HL-60/S4 (cell line): ENCODE data around the gene MED31.
"Not testable (repeated sequence)": the region's sequence is repeated elsewhere in the genome, so short reads cannot be mapped to it uniquely, and the experiment has no call there.

Source experiments
- in situ Hi-C: fragments of 300-500 bp; cut with MboI; formaldehyde crosslinking; loops from 2 replicates; pipeline ENCODE4 v1.14.3; 2022; ENCODE audit warnings: low sequenced_read_pairs

Gene MED31

DNA sequence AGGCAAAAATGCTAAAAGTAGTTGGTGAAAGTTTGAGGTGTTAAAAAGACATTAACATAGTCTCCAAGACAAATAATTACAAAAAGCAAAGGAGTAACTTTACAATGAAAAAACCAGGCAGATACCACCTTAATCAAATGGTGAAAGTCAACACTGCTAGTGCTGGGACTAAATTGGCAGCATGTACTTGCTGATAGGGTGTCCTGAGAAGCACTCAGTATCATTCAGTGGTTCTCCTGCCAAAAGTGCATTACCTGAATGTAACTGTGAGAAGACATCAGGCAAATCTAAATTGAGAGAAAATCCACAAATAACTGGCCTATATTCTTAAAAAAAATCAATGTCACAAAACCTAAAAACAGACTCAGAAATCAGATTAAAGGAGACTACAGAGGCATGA is 18.9 kb downstream of the MED31 start:
- in situ Hi-C loops = no loop called here

DNA sequence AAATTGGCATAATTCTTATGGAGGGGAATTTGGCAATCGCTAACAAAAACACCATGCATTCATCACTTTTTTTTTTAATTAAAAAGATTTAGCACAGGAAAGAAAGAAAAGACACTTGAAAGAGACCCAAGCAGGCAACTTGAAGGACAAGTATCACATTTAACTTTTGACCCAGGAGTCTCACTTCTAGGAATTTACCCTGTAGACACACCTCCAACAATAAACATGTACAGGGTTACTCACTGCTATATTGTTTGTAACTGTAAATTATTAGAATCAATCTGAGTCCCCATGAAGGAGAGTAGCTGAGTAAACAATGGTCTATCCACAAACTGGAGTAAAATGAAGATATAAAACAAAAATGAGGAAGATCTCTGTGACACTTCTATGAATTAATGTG is 21.0 kb downstream of the MED31 start:
- in situ Hi-C loops = no loop called here

DNA sequence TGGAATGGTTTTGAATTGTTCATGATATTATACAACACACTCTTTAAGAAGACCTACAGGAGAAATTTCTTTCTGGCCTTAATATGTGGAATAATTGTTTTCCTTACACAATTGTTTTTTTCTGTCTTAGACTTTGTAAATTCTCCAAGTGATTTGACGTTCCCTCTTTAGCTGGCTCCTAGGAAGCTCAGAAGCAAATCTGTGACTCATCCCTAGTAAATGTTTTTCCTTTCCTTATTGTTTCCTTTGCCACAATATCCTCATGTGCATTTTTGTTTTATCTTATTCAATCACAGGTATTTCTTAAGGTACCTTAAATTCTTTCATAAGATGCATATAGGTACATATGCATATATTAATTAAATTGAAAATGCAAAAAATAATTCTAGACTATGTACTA is 24.4 kb downstream of the MED31 start:
- in situ Hi-C loops = no loop called here

DNA sequence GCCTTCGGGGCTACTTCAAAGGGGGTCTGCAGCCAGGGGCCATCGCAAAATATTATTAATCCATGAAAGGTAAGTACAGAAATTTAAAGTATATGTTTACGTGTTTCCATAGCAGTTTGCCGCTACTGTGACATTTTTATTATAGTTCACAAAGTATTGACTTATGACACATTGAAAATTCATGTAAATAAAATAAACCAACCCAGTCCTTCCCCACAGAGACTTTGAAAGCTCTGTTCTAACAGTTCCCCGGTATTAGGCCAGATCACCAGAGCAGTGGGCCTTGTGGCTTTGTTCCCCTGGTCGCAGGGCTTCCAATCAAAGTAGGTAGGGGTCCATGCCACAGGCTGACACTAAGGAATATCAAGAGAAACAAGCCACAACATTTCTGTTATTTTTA is 24.8 kb downstream of the MED31 start:
- in situ Hi-C loops = no loop called here

DNA sequence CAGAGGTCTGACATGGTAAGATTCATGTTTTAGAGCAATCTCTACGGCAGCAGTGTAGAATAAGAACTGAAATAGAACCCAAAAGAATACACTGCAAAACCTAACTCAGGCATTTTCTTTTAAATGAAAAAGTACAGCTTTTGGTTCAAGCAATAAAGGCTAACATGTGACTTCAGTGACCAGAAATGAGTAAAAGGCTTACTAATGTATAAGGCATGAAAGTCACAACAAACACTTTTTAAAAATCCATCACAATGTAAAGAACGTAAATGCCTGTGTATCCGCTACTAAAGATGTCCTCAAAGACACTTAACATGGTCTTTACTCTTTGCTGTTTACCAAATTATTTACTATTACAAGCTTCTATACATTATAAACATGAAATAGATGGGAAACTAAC is 27.5 kb downstream of the MED31 start:
- in situ Hi-C loops = no loop called here

DNA sequence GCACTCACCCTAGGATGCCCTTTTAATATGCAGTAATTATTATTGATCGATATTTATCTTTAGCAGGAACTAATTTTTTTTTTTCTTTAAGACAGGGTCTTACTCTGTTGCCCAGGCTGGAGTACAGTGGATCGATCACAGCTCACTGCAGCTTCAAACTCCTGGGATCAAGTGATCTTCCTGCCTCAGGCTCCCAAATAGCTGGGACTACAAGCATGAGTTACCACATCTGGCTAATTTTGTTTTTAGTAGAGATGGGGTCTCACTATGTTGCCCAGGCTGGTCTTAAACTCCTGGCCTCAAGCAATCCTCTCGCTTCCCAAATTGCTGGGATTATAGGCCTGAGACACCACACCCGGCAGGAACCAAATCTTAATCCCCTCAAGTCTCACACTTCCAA is 40.2 kb downstream of the MED31 start:
- in situ Hi-C loops = no loop called here

DNA sequence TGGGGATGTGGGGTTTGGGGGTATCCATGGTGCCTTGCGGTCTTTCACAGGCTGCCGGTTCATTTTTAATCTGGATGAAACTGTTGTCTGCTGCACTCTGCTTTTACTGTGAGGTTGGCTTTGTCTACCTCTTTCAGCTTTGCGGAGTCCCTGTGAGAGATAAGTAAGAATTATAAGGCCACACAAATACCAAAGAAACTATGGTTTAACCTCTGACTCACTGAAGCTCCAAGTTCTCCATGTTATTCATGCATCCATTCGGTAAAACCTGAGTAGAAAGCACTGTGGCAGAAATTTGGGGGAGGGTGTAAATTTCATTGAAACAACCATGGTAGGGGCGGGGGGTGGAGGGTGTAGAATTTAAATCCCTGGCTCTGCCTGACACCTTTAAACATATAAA is 41.4 kb downstream of the MED31 start:
- in situ Hi-C loops = no loop called here

DNA sequence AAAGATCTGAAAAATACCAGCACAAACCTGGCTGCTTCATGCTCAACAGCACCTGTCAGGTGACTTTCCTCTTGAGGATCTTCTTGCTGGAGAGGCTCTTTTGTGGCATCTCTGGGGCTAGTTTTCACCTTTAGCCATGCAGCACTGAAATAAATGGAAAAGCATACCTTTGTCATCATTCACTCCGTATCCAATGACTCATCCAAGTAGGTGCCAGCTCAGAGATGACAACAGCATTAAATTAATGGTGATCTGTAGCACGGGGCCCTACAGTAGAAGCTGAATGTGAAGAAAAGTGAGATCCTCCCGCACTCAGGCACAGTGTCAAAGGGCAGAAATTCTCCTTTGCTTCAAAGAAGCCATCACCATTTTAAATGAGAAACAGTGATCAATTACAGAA is 43.1 kb downstream of the MED31 start:
- in situ Hi-C loops = no loop called here

DNA sequence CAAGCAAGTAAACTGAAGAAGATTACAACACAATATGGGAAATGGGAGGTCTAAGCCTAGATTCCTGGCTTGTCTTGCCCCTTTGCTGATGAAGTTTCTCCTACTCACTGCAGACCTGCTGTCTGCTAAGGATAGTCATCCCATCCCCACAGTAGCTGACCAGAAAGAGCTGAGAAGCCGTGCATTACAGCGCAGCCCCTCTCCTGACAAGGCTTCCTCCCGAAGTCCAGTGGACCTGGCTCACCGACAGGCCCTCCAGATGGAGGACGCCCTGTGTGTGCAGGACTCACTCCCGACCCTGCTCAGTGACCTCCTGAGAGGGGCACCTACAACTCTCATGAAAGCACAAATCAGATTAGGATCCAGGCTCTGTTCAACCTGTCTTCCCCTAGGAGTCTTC is 46.3 kb downstream of the MED31 start:
- in situ Hi-C loops = no loop called here

DNA sequence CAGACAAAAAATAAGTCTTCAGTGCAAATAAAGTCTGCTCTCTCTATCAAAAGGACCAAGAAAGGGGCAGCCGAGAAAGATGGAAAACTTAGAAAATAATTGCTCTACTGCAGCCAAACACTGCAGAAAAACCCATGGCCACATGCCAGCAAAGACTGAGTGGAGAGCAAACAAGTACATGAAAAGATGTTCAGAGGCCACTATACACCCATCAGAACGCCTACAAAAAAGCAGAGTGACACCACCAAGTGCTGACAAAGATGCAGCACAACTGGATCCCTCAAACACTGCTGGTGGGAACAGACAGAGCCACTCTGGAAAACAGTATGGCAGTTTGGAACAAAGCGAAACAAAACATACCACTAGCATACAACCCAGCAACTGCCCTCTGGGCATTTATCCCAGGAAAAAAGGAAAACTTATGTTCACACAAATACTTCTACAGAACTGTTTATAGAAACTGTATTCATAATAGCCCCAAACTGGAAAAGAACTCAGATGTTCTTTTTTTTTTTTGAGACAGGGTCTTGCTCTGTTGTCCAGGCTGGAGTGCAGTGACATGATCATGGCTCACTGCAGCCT is 47.6 kb downstream of the MED31 start:
- in situ Hi-C loops = no loop called here

DNA sequence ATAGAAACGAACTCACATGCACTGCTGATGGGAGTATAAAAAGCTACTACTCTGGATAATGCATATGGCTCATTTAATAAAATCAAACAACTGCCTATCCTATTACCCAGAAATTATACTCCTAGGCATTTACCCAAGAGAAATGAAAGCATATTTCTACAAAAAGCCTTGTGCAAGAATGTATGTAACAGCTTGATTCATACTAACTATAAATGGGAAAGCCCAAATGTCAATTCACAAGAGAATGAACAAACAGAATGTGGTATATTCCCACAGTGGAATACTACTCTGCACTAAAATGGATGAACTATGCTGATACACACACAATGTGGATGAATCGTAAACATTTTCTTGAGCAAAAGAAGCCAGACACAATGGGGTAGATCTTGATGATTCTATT is 49.3 kb downstream of the MED31 start:
- in situ Hi-C loops = no loop called here

DNA sequence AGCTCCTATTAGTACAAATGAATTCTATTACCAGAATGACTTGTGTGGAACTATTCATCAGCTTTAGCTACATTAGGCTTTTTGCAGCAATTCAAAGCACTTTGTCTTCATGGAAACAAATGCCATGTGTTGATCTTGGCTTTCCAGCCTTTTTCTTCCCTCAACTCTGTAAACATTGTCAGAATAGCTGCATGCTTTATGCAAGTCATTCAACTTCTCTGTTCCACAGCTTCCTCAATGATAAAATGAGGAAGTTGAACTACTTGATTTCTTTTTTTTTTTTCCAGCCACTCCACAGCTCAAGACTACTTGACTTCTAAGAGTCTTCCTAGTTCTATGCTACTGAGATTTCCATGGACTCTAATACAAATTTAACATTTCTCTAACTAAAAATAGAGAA is 52.0 kb downstream of the MED31 start:
- in situ Hi-C loops = no loop called here

DNA sequence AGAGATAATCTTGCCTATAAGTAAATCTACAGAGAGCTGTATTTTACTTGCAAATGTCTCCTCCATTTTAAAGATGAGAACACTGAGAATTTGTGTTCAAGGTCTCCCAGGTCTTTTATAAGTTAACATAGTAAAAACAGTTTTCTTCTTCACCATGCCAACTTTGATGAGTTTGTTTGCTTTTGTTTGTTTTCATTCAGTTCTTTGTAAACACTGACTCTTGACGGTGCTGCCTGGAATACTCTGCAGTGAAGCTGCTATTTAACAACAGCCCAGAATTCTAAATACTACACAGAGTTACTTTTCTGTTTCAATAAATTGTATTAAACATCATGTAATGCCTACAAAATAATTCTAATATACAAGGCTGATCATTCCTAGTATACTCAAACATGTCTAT is 53.7 kb downstream of the MED31 start:
- in situ Hi-C loops = no loop called here

DNA sequence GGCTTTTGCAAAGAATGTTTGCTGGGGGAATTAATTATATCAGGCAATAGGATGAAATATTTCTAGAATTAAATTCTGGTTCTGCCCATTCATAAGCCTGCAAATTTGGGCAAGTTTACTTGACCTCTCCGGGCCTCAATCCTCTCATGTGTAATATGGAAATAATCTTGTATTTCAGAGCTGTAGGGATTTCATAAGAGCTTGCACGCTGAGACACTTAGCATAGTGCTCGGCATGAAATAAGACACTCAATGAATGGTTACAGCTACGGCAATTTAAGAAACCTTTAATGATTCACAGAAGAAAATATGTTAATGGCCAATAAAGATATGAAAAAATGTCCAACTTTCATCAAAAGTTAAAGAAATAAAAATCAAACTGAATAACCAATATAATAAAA is 54.5 kb downstream of the MED31 start:
- in situ Hi-C loops = no loop called here

DNA sequence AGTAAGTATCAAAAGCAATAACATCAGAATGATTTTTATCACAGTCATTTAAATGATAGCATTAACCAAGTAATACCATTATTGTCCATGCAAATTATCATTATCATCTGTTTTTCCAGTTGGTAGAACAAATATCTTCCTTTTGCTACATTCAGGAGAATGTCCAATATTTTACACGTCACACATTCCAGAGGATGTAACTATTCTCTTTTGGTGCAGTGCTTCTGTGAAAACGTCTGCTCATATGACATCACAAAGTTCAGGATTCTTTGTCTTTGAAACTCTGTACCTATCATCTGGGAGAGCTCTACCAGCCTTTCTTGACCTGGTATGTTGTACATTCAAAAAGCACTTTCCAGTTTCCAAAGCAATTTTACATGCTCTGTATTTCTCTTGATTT is 54.9 kb downstream of the MED31 start:
- in situ Hi-C loops = no loop called here

DNA sequence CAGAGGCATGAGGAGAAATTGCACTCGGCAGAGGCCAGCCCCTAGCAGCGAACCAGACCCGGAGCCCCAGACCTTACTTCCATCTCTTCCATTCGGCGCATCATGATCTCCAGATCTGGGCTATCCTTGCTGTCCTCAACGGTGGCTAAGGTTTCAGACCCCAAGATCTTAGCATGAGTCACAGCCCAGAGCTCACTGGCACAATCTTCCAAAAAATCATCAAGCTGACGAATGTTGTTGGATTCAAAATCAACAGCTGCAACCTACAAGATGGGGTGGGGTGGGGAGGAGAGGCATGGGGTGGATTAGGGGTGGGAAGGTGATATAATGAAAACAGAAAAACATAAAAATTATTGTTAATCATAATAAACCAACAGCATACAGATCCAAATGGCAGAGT is 55.3 kb downstream of the MED31 start:
- in situ Hi-C loops = no loop called here

DNA sequence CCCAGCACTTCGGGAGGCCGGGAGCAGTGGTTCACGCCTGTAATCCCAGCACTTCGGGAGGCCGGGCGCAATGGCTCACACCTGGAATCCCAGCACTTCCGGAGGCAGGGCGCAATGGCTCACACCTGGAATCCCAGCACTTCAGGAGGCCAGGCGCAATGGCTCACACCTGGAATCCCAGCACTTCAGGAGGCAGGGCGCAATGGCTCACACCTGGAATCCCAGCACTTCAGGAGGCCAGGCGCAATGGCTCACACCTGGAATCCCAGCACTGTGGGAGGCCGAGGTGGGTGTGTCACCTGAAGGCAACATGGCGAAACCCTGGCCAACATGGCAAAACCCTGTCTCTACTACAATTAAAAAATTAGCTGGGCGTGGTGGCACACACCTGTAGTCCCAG is 58.0 kb downstream of the MED31 start:
- in situ Hi-C loops = not testable (repeated sequence)
